ENCODE results near the gene OTUB2.

OTUB2 gene

GRCh38 chr14:94074534-94074933, 48.4 kb downstream of the OTUB2 start:
- TF ChIP-seq REST (IDR thresholded peaks at IDR 0.05; ENCODE audit: insufficient replicate concordance, low read depth) (no peak), POLR2AphosphoS5 (IDR thresholded peaks at IDR 0.05; ENCODE audit: low read depth) (no peak), SPI1 (IDR thresholded peaks at IDR 0.05; ENCODE audit: borderline replicate concordance, low read depth) (no peak), CTCF (IDR thresholded peaks at IDR 0.05; ENCODE audit: insufficient read depth, low read length) (no peak), GABPA (IDR thresholded peaks at IDR 0.05; ENCODE audit: low read depth) (no peak)
- H3K27ac ChIP-seq (replicated peaks): no peak overlapping the region
- no peak for DNase-seq (ENCODE audit: low read depth in 1 of 2, low spot score in 1 of 2)
- no peak overlapping the region for H3K4me3 ChIP-seq (replicated peaks; ENCODE audit: insufficient read depth, low read length)
- H3K27me3 ChIP-seq (ENCODE audit: insufficient read depth, poor library complexity, severe bottlenecking): no peaks in the 10 kb centered on the region

- TF ChIP-seq POLR2AphosphoS5 (IDR thresholded peaks at IDR 0.05; ENCODE audit: low read depth) (no peak), GABPA (IDR thresholded peaks at IDR 0.05; ENCODE audit: low read depth) (no peak), CTCF (IDR thresholded peaks at IDR 0.05; ENCODE audit: insufficient read depth, low read length) (no peak), SPI1 (IDR thresholded peaks at IDR 0.05; ENCODE audit: borderline replicate concordance, low read depth) (no peak), REST (IDR thresholded peaks at IDR 0.05; ENCODE audit: insufficient replicate concordance, low read depth) (no peak)
- DNase-seq (ENCODE audit: low read depth in 1 of 2, low spot score in 1 of 2): no peak
- Histone ChIP-seq H3K27me3 (ENCODE audit: insufficient read depth, poor library complexity, severe bottlenecking) (no peaks in the 10 kb centered on the region), H3K4me3 (replicated peaks; ENCODE audit: insufficient read depth, low read length) (no peak overlapping the region), H3K27ac (replicated peaks) (no peak overlapping the region)
Measured at GRCh38 chr14:94075008-94075407, 48.9 kb downstream of the OTUB2 start.

- no peak overlapping the region for H3K27ac ChIP-seq (replicated peaks)
- no peaks in the 10 kb centered on the region for H3K27me3 ChIP-seq (ENCODE audit: insufficient read depth, poor library complexity, severe bottlenecking)
- no peak overlapping the region for H3K4me3 ChIP-seq (replicated peaks; ENCODE audit: insufficient read depth, low read length)
- no peak for TF ChIP-seq CTCF (IDR thresholded peaks at IDR 0.05; ENCODE audit: insufficient read depth, low read length)
- no peak for TF ChIP-seq POLR2AphosphoS5 (IDR thresholded peaks at IDR 0.05; ENCODE audit: low read depth)
- TF ChIP-seq REST (IDR thresholded peaks at IDR 0.05; ENCODE audit: insufficient replicate concordance, low read depth): no peak
- TF ChIP-seq SPI1 (IDR thresholded peaks at IDR 0.05; ENCODE audit: borderline replicate concordance, low read depth): no peak
- TF ChIP-seq GABPA (IDR thresholded peaks at IDR 0.05; ENCODE audit: low read depth): no peak
- no peak for DNase-seq (ENCODE audit: low read depth in 1 of 2, low spot score in 1 of 2)
Measured at GRCh38 chr14:94077111-94077821, 51.1 kb downstream of the OTUB2 start.
